ENCODE data around the gene FBXL2.

- TF ChIP-seq CTCF (IDR thresholded peaks at IDR 0.05) (no peak), POLR2A (IDR thresholded peaks at IDR 0.05) (no peak)
These were observed 108.2 kb downstream of the FBXL2 start for GRCh38 chr3:33385423-33385822.
